Stimulated activated CD4-positive, alpha-beta T cell treated with anti-CD3 and anti-CD28 coated beads, Interleukin-15, amount 100 ng/mL, for 1 hour (primary cell): ENCODE data around the gene TMIGD2.
"Not testable (repeated sequence)": the region's sequence is repeated elsewhere in the genome, so short reads cannot be mapped to it uniquely, and the experiment has no call there.

Source experiments
- DNase-seq, 2 donors: peaks; one replicate each; pipeline ENCODE4 v3.0.0-alpha.2; 2020; ENCODE audit warnings: low read depth in 1 of 2, low spot score in 1 of 2

TMIGD2 gene, protein sequence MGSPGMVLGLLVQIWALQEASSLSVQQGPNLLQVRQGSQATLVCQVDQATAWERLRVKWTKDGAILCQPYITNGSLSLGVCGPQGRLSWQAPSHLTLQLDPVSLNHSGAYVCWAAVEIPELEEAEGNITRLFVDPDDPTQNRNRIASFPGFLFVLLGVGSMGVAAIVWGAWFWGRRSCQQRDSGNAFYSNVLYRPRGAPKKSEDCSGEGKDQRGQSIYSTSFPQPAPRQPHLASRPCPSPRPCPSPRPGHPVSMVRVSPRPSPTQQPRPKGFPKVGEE

DNA sequence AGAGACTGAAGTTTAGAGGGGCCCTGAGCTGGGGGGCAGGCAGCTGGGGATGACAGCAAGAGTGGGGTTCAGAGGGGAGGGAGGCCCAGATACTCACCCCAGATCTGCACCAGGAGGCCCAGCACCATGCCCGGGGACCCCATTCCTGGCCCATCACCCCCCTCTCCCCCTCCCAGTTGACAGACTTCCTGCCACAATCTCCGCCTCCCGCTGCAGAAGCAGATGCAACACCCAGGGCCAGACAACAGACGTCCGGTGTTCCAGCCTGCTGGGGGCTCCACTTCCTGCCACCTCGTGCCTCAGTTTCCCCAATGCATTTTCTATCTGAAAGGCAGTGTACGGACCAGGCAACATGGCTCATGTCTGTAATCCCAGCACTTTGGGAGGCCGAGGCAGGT, at the start of gene TMIGD2:
Gene TMIGD2 (minus strand): TSS at position 147 of the 398 bp plus-strand sequence. CDS start 4 bp downstream, at position 143.
- no peak for DNase-seq

DNA sequence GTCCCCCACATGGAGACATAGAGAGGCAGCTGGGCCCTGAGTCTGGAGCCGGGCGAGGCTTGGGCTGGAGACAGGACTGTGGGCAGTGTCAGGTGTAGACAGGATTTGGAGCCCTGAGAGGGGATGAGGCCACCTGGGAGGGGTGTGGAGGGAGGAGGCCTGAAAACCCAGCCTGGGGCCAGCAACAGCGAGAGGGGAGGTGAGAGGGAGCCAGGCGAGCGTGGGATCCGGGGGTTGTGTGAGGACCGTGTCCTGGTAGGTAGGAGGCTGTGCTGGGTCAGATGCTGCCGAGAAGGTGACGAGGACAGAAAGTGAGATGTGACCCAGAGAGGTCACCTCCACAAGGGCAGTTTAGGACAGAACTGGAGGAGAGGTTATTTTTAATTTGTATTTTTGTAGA, 48.5 kb upstream of the TMIGD2 start:
- DNase-seq = no peak

DNA sequence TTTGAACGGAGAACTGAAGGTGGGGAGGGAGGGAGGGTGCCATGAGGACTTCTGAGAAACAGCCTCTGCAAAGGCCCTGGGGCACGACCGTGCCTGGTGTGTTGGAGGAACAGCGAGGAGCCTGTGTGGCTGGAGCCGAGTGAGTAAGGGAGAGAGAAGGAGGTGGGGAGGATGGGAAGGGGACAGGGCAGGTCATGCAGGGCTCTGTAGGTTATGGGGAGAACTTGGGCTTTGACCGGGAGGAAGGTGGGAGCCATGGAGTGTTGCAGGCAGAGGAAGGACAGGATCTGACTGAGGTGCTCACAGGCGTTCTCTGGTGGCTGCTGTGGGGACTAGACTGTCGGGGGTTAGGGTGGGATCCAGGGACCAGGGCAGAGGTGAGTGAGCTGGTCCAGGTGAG, 47.9 kb upstream of the TMIGD2 start:
- no peak for DNase-seq

DNA sequence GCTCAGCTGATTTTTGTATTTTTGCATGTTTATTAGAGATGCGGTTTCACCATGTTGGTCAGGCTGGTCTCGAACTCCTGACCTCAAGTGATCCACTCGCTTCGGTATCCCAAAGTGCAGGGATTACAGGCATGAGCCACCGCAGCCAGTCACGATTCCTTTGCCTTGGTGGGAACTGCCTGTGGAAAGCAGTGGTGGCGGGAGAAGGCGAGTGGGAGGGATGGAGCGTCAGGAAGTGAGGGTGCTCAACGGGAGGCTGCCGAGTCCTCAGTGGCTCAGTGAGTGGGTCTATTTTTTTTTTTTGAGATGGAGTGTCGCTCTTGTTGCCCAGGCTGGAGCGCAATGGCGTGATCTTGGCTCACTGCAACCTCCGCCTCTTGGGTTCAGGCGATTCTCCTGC, 47.0 kb upstream of the TMIGD2 start:
- DNase-seq = not testable (repeated sequence)

DNA sequence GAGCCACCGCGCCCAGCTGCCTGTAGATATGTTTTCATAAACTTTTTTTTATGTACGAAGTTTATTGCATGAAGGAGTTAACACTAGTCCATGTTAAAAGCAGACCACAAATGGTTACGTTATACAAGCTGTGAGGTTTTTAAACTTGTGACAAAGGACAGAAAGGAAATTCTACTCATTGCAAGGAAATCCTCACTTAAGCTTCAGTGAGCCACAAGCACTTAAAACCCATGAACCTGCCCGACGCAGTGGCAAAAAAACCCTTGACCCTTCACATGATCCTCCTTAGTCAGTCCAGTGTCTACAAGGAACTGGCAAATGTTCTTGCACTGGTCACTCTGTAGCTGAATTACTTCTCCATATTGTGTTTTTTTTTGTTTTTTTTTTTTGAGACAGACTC, 45.3 kb upstream of the TMIGD2 start:
- no peak for DNase-seq

DNA sequence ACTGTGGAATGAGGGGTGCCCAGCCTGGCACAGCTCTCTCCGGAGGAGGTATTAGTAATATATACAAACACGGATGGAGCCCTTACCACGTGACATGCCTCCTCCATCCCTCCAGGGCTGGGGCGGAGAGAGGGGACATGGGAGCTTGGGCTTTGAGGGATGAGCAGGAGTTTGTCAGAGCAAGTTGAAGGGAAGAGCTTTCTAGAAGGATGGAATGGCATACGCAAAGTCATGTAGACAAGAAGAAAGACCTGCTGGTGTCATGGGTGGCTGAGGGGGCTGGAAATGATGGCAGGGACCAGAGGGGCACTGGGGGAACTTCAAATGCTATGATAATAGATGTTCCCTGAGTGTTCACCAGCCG, 43.8 kb upstream of the TMIGD2 start:
- no peak for DNase-seq

DNA sequence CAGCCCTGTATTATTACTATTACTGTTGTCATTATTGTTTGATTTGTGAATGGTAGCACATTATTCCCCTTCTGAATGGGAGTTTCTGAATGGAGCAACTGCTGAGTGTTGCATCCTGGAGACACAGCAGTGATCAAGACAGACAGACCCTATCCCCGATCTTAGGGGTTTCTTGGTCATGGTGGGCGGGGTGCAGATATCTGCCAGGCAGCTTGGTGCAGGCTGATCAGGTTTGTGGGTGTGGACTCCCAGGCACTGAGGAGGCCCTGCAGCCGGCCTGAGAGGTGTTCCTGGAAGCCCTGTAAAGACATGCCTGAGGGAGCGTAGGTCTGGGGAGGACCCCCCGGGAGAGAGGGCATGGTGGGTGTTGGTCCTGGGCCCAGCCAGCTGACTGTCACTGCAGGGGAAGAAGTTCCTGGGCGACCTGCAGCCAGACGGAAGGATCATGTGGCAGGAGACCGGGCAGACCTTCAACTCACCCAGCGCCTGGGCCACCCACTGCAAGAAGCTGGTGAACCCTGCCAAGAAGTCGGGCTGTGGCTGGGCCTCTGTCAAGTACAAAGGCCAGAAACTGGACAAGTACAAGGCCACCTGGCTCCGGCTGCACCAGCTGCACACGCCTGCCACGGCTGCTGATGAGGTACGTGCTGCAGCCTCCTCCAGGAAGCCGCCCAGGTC, 43.3 kb upstream of the TMIGD2 start:
- DNase-seq = no peak

DNA sequence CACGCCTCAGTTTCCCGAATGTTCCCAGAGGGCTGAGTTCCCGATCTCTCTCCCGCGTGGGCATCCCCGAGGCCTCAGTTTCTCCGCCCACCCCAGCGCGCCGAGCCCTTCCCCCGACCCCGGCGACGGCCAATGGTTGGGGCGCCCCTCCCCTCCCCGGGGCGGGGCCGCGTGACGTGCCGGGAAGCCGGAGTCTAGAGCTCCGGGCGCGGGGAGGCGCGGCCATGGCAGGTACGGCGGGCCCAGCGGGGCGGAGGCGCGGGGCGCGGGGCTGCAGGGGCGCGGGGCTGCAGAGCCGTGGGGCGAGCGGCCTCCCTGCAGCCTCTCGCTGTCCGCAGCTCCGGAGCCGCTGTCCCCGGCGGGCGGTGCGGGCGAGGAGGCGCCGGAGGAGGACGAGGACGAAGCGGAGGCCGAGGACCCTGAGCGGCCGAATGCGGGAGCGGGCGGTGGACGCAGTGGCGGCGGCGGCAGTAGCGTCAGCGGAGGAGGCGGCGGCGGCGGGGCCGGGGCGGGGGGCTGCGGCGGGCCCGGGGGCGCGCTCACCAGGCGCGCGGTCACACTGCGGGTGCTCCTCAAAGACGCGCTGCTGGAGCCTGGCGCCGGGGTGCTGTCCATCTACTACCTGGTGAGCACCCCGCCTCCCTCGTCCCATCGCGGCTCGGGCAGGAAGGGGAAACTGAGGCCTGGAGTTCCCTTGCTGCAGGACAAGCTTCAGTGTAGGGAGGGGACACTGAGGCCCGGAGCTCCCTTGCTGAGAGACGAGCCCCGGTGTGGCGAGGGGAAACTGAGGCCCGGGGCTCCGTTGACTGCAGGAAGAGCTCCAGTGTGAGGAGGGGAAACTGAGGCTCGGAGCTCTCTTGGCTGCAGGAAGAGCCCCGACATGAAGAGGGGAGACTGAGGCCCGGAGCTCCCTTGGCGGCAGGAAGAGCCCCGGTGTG, 41.5 kb upstream of the TMIGD2 start, which contains the start of gene MPND:
Gene MPND (plus strand): TSS at position 193 of the 938 bp plus-strand sequence. CDS start 32 bp downstream, at position 225.
- peak; percentile 85 to 95 for DNase-seq

DNA sequence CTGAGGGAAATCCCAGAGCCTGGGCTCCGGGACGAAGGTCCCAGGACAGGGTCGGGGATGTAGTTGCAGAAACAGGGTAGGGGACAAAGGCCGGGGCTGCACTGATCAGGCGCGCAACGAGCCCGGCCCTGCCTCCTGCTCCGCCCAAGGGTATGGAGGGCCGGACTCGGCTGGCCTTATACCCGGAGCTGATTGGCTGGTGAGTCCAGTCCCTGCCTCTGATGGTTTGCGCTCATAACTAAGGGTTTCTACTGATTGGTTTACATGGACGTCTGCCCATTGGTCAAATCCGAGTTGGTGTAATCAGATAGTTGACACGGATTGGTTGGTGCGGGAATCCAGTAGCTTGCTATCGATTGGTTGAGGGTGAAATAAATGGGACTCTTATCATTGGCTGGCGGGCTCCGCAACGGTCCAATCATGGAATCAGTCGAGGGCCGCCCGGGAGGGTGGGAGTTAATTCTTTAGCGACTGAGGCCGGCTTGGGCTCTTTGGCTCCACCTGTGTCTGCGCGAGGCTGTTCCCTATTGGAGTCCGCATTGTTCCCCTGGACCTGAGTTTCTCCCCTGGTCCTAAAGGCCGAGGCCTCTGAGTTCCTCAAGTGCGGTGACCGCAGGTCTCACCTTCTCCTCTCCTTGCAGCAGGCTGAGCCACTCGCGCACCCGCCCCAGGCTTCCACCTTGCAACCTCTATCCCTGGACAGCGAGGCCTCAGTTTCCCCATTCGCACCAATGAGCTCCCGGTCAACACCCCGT, 40.6 kb upstream of the TMIGD2 start:
- peak; percentile 73 to 85 for DNase-seq

DNA sequence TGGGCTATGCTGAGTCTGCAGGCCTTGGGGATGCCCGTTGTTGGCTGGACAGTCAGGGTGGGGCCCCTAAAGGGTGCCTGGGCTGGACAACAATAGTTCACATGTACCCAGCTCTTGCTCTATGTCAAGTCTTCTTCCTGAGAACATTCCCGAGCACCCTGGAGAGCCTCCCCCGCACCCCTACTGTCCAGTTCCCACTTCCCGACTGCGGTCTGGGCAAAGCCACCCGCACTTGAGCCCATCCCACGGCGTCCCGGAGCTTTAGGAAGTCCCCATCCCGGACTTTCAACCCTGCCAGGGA, 40.1 kb upstream of the TMIGD2 start:
- no peak for DNase-seq

DNA sequence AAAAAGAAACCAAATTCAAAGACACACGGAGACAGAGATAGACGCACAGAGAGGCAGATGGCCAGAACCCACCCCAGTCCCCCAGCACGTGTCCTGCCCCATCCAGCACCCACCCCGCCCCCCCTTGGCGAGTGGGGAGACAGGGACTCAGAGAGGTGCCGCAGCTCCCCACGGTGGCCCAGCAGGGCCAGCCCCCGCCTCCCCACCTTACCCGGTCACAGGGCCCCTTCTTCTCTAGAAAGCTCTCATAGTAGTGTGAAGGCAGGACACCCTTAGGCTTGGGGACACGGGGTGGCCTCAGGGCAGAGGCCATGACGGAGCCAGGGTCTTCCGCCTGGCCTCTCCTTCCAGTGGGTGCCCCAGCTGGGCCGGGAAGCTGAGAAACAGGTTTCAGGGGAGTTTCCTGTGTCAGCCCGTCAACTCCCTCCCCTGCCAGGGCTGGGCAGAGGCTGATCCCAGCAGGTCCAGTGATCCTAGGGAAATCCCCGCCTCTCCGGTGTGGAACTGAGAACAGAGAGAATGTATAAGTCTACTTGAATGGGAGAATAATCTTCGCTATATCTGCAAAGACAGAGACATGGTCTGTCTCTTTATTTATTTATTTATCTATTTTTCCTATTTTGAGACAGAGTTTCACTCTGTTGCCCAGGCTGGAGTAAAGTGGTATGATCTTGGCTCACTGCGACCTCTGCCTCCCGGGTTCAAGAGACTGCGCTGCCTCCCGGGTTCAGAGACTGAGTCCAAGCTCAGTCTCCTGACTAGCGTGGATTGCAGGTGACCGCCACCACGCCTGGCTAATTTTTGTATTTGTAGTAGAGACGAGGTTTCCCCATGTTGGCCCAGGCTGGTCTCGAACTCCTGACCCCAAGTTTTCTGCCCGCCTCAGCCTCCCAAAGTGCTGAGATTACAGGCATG, 36.5 kb upstream of the TMIGD2 start, which contains the start of gene STAP2:
Gene STAP2 (minus strand): TSS at position 387 of the 915 bp plus-strand sequence. CDS start 74 bp downstream, at position 313.
- peak in 1 of 2 donors; percentile 30 for DNase-seq

DNA sequence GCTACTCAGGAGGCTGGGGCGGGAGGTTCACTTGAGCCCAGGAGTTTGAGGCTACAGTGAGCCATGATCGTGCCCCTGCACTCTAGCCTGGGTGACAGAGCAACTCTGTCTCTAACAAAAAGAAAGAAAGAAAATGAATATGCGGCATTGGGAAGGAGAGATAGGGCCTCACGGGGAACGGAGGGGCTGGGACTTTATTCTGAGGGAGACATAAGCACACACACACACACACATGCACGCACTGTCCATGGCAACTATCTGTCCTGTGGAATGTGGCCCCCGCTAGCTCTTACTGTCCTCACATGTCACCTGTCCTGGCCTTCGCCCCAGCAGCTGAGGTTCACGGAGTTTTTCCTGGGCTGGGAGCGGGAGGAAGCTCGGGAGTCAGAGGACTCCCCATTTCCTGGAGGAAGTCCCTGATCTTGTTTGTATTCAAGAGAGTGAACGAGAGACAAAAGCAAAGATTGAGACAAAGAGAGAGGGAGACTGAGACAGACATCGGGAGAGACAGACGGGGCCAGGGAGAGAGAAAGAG, 35.8 kb upstream of the TMIGD2 start:
- DNase-seq = no peak

DNA sequence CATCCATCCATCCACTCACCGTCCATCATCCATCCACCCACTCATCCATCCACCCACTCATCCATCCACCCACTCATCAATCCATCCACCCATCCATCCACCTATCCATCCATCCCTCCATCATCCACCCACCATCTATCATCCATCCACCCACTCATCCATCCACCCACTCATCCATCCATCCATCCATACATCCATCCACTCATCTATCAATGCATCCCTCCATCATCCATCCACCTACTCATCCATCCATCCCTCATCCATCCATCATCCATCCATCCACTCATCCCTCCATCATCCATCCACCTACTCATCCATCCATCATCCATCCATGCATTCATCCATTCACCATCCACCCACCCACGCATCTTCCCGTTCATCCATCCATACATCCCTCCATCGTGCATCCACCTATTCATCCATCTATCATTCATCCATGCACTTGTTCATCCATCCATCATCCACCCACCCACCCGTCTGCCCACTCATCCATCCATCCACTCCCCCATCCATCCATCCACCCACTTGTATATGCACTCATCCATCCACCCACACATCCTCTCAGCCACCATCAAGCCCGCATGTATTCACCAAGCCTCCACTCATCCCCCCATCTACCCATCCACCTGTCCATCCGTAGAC, 32.9 kb upstream of the TMIGD2 start:
- DNase-seq = no peak

DNA sequence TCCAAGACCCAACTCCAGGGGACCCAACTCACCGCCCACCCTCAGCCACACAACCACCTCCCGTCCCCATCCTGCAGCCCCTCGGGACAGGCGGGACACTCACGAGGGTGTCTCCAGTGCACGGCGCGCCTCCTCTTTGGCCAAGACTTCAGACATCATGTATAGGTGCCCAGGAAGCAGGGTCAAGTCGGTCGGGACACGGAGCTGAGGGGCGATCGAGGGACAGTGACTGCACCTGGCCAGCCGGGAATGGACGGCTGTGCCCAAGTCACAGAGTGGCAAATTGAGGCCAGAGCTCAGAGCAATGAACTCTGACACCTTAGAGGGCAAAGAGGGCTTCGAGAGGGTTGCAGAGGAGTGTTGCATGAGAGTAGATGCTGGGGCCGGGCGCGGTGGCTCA, 27.7 kb upstream of the TMIGD2 start:
- DNase-seq = no peak

DNA sequence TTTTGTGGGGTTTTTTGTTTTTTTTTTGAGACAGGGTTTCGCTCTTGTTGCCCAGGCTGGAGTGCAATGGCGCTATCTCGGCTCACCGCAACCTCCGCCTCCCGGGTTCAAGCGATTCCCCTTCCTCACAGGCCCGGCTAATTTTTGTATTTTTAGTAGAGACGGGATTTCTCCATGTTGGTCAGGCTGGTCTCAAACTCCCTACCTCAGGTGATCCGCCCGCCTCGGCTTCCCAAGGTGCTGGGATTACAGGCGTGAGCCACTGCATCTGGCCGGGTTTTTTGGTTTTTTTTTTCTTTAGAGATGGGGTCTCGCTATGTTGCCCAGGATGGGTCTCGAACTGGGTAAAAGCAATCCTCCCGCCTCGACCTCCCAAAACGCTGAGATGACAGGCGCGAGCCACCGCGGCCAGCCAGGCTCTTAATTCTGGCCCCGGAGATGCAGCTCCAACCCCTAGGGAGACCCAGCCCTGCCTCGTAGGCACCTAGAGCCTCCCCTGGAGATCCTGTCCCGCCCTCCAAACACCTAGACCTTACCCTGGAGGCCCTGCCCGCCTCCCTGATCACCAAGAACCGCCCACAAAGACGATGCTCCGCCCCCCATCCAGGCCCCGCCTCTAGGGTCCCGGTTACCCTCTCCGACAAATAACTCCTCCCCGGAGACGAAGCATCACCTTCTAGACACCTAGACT, 26.9 kb upstream of the TMIGD2 start:
- DNase-seq = peak in 1 of 2 donors; percentile 45

DNA sequence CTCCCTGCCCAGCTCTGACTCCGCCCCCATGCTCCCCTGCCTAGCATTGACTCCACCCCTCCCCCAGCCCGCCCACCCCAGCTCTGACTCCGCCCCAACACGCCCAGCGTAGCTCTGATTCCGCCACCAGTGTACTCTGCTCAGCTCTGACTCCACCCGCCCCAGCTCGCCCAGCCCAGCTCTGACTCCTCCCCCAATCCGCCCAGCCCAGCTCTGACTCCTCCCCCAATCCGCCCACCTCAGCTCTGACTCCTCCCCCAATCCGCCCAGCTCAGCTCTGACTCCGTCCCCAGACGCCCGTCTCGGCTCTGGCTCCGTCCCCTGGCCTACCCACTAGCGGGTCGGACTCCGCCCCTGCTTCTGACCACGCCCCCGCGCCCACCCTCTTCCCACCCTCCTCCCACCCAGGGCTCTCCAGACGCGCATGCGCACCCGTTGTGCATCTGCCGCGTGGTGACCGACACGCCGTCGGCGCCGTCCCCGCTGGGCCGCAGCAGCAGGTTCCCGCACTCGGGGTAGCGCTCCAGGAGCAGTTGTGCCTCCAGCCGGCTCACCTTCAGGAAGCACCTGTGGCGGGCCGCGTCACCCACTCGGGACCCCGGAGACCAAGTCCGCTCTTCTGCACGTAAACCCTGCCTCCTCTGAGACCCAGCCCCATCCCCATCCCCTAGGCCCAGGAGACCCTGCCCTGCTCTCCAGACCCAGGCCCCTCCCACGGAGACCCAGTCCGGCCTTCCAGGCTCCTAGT, 26.2 kb upstream of the TMIGD2 start:
- peak; percentile 84 to 98 for DNase-seq

DNA sequence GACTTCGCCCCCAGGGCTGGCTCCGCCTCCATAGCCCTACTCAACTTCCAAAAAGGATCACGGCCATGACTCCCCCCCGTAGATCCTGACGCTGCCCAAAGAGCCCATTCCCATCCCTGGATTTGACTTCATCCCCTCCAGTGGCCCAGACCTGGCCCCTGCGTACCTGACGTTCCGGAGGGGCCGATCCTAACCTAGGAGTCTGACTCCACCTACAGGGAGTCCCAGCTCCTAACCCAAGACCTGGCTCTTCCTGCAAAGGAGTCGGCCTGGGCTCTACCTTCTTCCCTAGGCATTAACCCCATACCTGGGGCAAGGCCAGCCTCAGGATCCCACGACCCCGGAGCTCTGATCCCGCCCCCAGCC, 25.7 kb upstream of the TMIGD2 start:
- DNase-seq = no peak
